Omental fat pad (tissue), 4 donors: ENCODE data around the gene THEM4. TPM values are rescaled to one million over a fixed set of nuclear protein-coding genes. Genes with fewer than 3 reads are reported as not detected.
A peak's percentile ranks its signal among the peaks of the same experiment; 100 is the strongest.
"Not testable (repeated sequence)": the region's sequence is repeated elsewhere in the genome, so short reads cannot be mapped to it uniquely, and the experiment has no call there.

Experiments
- ATAC-seq: fragments of 150-250 bp; one replicate; pipeline ENCODE4 v1.9.1; 2016; ENCODE audit warnings: mild to moderate bottlenecking, moderate library complexity; ENCODE audit not compliant: low FRiP score
- DNase-seq: peaks from one replicate; pipeline ENCODE4 v3.0.0-alpha.2; 2019; ENCODE audit warnings: low spot score
- total RNA-seq, 4 donors: library from RNA; depleted of rRNA; stranded (reverse); fragments of >200 nt; gene quantifications; one replicate each; pipeline ENCODE4 v1.1.0, GENCODE V29; 2016
- TF ChIP-seq, protein P1 (sequence below), 3 donors: fragments of 450-650 bp; IDR thresholded peaks; one replicate each; pipeline ENCODE4 v1.5.1; 2016 to 2017; ENCODE audit warnings: antibody characterized with exemption in 3 of 3, mild to moderate bottlenecking in 3 of 3, moderate library complexity in 2 of 3

THEM4 gene
- total RNA-seq, 4 donors from 2014 or later, result 17.3 to 29.3 (median 21.8) TPM

DNA sequence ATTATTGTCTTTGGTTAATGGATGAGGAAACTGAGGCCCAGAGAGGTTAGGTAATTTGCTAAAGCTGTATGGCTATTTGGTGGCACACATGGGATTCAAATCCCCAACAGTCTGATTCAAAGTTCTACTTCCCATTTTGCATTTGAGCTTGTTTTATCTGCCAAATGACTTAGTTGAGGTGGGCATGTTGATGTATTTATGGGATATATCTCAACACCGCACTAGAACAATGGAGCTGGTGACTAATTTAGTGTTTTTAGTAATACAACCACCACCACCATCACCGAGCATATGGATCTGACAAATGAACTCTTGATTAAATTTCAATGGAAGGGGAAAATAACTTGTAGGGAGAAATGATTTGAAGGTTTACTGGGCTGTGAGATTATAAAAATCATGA is 26.8 kb downstream of the THEM4 start:
- TF ChIP-seq, protein P1, sequence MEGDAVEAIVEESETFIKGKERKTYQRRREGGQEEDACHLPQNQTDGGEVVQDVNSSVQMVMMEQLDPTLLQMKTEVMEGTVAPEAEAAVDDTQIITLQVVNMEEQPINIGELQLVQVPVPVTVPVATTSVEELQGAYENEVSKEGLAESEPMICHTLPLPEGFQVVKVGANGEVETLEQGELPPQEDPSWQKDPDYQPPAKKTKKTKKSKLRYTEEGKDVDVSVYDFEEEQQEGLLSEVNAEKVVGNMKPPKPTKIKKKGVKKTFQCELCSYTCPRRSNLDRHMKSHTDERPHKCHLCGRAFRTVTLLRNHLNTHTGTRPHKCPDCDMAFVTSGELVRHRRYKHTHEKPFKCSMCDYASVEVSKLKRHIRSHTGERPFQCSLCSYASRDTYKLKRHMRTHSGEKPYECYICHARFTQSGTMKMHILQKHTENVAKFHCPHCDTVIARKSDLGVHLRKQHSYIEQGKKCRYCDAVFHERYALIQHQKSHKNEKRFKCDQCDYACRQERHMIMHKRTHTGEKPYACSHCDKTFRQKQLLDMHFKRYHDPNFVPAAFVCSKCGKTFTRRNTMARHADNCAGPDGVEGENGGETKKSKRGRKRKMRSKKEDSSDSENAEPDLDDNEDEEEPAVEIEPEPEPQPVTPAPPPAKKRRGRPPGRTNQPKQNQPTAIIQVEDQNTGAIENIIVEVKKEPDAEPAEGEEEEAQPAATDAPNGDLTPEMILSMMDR (IDR thresholded peaks at IDR 0.05), result no peak
- no peak for ATAC-seq
- DNase-seq, result no peak

DNA sequence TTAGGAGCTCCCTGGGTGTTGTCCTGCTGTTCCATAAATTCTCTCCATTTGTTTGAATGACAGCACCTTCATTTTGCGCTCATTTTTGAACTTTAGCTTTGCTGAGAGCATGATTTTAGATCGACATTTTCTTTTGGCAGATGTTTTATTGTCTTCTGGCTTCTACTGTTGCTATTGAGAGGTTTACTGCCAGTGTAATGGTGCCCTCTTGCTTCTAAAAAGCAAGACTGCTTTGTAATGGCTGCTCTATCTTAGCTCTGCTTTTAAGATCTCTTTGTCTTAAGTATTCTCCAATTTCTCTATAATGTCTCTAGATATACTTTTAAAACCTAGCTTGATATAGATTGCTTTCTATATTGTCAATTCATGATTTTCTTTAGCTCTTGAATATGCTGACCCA is 27.8 kb downstream of the THEM4 start:
- DNase-seq (no peak), ATAC-seq (no peak)
- TF ChIP-seq, protein P1 (IDR thresholded peaks at IDR 0.05), result no peak

DNA sequence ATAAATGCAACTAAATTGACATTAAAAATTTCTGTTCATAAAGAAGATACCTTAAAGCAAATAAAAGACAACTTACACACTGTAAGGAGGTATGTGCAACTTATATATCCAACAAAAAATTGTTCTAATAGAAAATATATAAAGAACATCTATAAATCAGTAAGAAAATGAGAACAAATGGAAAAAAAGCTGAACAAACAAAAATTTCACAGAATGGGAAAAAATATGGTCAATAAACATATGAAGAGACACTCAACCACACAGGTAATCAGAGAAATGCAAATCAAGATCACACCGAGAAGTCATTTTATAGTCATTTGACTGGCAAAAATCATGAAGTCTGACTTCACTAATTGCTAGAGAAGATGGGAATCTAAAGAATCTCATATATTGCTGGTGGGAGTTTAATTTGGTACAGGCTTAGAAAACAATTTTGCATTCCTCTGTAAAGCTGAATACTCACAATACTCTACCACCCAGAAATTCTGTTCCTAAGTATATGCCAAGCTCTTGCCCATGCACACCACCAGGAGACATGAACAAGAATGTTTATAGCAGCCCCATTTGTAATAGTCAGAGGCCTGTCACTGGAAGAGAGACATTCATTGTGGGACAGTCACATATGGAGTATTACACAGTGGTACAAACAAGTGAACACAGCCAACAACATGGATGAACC is 33.8 kb downstream of the THEM4 start:
- ATAC-seq, result no peak
- DNase-seq, result no peak
- TF ChIP-seq, protein P1 (IDR thresholded peaks at IDR 0.05), result no peak

DNA sequence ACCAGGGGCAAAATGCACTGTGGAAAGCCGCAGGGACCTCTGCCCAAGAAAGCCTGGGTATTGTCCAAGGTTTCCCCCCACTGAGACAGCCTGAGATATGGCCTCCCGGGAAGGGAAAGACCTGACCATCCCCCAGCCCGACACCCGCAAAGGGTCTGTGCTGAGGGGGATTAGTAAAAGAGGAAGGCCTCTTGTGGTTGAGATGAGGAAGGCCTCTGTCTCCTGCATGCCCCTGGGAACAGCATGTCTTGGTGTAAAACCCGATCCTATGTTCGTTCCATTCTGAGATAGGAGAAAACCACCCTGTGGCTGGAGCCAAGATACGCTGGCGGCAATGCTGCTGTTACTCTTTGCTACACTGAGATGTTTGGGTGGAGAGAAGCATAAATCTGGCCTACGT is 36.5 kb downstream of the THEM4 start:
- DNase-seq, ATAC-seq: not testable (repeated sequence)

DNA sequence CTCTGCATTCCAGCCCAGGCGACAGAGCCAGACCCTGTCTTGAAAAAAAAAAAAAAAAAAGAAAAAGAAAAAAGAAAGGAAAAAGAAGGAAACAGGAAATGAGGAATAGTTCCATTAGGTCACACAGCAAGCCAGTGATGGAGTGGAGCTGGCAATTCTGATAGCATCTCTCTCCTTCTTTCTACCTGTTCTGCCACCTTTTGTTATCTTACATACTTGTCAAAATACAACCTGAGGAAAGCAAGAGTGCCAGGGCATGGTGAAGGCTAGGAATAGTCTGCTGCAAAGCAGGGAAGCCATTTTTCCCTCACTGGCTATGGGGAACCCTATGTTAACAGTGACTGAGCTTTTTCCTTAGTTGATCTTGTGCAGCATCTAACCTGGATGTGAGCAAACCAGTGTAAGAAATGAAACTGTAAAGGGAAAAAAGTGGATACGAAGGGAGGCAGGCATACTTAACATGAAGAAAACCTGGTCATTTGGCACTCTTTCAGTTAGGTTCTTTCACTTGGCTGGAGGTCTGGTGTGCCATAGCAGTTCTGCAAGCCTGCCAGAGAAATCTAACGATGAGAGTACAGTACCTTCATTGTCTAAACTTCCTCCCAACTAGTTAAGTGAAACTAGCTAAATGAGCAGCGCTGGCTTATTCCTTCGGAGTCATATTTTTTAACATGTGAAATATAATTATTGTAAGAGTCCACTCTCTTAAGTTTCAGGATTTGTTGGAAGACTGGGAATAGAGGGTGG is 37.9 kb downstream of the THEM4 start:
- no peak for ATAC-seq
- no peak for DNase-seq
- TF ChIP-seq, protein P1 (IDR thresholded peaks at IDR 0.05), result no peak

DNA sequence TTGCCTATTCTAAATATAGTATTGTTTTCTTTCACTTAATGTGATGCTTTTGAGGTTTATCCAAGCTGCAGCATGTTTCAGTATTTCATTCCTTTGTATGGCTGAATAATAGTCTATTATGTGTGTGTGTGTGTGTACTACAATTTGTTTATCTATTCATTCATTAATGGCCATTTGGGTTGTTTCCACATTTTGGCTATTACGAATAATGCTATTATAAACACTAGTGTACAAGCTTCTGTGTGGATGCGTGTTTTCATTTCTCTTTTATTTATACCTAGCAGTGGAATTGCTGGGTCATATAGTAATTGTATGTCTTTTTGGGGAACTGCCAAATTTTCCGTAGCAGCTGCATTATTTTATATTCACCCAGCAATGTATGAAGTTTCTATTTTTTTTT is 40.8 kb downstream of the THEM4 start:
- no peak for DNase-seq
- ATAC-seq, result no peak
- TF ChIP-seq, protein P1 (IDR thresholded peaks at IDR 0.05), result no peak

DNA sequence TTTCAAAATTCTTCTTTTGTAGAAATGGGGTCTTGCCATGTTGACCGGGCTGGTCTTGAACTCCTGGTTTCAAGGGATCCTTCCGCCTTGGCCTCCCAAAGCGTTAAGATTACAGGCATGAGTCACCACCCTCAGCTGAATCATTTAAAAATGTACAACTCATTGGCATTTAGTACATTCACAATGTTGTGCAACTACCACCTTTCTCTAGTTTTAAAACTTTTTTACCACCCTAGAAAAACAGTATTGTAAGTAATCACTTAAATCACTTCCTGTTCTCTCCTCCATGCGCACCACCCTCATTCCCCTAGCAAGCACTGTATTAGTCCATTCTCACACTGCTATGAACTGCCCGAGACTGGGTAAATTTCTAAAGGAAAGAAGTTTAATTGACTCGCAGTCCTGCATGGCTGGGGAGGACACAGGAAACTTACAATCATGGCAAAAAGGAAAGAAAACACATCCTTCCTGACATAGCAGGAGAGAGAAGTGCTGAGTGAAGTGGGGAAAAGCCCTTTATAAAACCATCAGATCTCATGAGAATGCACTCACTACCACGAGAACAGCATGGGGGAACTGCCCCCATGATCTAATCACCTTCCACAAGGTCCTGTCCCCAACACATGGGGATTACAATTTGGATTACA is 41.4 kb downstream of the THEM4 start:
- ATAC-seq (peak; percentile 44), DNase-seq (no peak)
- TF ChIP-seq, protein P1 (IDR thresholded peaks at IDR 0.05), result no peak
